ENCODE results near the gene LYPD5.
A peak's percentile ranks its signal among the peaks of the same experiment; 100 is the strongest.

The LYPD5 gene

DNA sequence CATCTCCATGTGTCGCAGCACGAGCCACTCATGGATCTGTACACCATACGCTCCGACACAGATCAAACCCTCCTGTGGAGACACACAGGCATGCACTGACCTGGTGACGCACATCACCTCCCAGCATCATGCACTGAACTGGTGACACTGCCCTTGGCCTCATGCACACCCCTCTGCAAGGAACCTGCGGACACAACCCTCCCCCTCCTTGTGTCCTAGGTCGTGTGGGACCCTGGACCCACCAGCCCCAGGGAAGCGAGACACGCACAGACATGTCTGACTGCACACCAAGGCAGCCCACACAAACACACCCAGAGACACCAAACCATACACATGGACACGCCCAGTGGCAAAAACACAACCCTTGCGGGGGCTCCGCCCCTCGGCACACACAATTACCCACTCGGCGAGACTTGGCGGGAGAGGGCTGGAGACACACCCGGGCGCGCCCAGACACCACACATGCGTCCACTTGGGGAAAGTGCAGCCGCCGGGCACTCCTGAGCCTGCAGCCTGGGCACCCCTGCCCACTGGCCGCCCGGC, 19.5 kb downstream of the LYPD5 start:
- no peak overlapping the region for H3K4me3 ChIP-seq (replicated peaks; ENCODE audit: low read depth, low read length)
- TF ChIP-seq CTCF (IDR thresholded peaks at IDR 0.05; ENCODE audit: low read depth, low read length, missing control alignments): no peak
- DNase-seq (ENCODE audit: extremely low read depth, low read depth): no peak

DNA sequence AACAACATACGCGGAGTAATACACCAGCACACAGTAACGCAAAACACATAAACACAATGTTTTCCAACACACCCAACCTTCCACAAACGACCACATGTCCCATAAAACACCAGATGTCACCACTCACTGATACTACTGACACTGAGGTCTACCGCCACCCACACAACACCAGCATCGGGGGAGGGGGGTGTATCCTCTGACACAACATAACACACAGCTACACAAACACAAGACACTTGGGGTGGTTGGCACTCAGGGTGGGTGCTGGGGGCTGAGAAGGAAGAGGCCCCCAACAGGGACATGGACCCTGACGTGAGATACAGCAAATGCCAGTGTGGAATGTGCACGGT, 20.0 kb downstream of the LYPD5 start:
- no peak for DNase-seq (ENCODE audit: extremely low read depth, low read depth)
- no peak for TF ChIP-seq CTCF (IDR thresholded peaks at IDR 0.05; ENCODE audit: low read depth, low read length, missing control alignments)
- no peak overlapping the region for H3K4me3 ChIP-seq (replicated peaks; ENCODE audit: low read depth, low read length)

DNA sequence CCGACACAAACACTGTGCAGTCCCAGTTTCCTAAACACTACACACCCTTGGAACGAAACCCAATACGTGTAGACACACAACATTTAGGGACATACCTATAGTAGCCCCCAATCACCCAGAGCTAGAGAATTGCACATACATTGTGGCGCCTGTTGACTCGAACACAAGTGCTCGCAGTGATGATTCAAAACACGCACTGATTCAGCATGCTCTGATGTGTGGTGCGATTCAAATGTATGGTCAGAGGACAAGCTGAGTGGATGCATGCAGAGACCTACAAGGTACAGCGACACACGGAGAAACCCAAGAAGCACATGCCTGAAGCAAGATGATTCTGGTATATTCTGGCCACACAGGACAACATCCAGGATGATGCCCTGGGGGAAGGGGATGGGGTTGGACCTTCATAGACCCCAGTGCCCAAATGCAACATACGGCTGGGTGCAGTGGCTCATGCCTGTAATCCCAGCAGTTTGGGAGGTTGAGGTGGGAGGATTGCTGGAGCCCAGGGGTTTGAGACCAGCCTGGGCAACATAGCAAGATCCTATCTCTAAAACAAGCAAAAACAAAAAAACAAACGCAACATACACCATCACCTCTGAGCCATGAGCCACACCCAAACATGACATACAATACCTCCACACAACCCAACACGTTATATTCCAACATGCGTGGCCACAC, 20.5 kb downstream of the LYPD5 start:
- TF ChIP-seq CTCF (IDR thresholded peaks at IDR 0.05; ENCODE audit: low read depth, low read length, missing control alignments): no peak
- no peak overlapping the region for H3K4me3 ChIP-seq (replicated peaks; ENCODE audit: low read depth, low read length)
- no peak for DNase-seq (ENCODE audit: extremely low read depth, low read depth)

DNA sequence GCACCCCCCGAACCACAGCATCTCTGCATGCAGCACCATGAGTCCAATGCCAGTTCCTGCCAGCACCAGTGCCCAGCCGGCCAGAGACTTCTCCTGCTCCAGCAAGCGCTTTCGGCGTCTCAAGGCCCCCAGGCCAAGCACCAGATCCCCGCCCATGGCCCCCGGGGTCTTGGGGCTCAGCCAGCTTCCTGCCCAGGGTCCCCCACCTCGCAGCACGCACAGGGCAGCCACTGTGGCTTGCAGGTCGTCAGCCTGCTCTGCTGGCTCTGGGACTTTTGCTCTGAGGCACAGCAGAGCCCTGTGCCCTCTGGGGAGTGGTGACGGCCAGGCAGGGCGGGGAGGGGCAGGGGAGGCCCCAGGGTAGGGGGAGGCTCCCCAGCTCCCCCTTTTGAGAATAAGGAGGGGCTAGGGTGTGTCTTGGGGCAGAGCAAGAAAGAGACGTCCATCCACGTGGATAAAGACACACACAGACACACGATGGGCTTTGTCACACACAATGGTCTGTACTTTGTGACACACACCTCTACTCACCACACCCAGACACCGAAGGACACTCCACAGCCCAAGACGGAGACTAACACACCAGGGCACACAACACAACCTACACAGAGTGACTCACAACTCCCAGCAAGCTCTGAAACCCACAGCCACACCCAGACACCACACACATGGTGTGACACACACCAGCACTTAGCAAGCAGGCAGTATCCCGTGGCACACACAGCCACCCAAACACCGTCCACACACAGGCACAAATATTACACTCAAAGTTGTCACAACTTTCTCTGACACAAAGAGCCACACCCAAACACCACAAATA, 21.3 kb downstream of the LYPD5 start, which contains the start of gene KCNN4:
KCNN4 (minus strand) TSS at position 268 of the 820 bp plus-strand sequence; CDS start at position 156, 112 bp downstream.
- H3K4me3 ChIP-seq (replicated peaks; ENCODE audit: low read depth, low read length): peak within 1 kb of the TSS; percentile 13
- no peak for TF ChIP-seq CTCF (IDR thresholded peaks at IDR 0.05; ENCODE audit: low read depth, low read length, missing control alignments)
- peak; percentile 61 for DNase-seq (ENCODE audit: extremely low read depth, low read depth)

GRCh38 chr19:43779820-43780219, 22.4 kb downstream of the LYPD5 start:
- no peak overlapping the region for H3K4me3 ChIP-seq (replicated peaks; ENCODE audit: low read depth, low read length)
- no peak for TF ChIP-seq CTCF (IDR thresholded peaks at IDR 0.05; ENCODE audit: low read depth, low read length, missing control alignments)
- DNase-seq (ENCODE audit: extremely low read depth, low read depth): no peak

GRCh38 chr19:43779147-43779819, 23.0 kb downstream of the LYPD5 start:
- DNase-seq (ENCODE audit: extremely low read depth, low read depth): no peak

More at GRCh38 chr19:43779147-43779819, 23.0 kb downstream of the LYPD5 start:
- no peak for TF ChIP-seq CTCF (IDR thresholded peaks at IDR 0.05; ENCODE audit: low read depth, low read length, missing control alignments)
- no peak overlapping the region for H3K4me3 ChIP-seq (replicated peaks; ENCODE audit: low read depth, low read length)

Measured in HFF-Myc (cell line).